ENCODE measurements around the gene NKX2-4. TPM values are rescaled to one million over a fixed set of nuclear protein-coding genes. Genes with fewer than 3 reads are reported as not detected.
A peak's percentile ranks its signal among the peaks of the same experiment; 100 is the strongest.

Gene NKX2-4
- total and polyA plus RNA-seq, 7 experiments from 2014 or later: not detected

DNA sequence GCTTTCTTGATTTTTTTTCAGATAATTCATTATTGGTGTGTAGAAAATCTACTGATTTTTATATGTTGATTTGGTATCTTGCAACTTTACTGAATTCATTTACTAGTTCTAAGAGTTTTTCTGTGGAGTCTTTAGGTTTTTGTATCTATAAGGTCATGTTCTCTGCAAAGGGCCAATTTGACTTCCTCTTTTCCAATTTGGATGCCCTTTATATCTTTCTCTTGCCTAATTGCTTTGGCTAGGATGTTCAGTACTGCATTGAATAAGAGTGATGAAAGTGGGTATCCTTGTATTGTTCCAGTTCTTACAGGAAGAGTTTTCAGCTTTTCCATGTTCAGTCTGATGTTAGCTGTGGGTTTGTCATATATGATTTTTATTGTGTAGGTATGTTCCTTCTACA, 14.4 kb upstream of the NKX2-4 start:
- no peak overlapping the region for H3K27ac ChIP-seq (ENCODE audit: low read depth, low read length)
- H3K27me3 ChIP-seq (ENCODE audit: control insufficient read depth in 2 of 2, insufficient read depth in 2 of 2, low read length in 2 of 2): peaks cover 0 to 7% of the 10 kb centered on the region in 2 donors
- H3K4me3 ChIP-seq (ENCODE audit: low read length): no peak overlapping the region
- intact Hi-C loops (cut with micrococcal nuclease): no loop called here
- DNase-seq: no peak
- ATAC-seq: no peak
- no peaks in the 10 kb centered on the region for H3K9me3 ChIP-seq (ENCODE audit: control insufficient read depth in 2 of 3, low read length in 3 of 3)
- H3K36me3 ChIP-seq (ENCODE audit: control insufficient read depth in 2 of 3, insufficient read depth in 3 of 3, low read length in 3 of 3): no peaks in the 10 kb centered on the region
- ChIA-PET CTCF (no interaction called here), POLR2A (no interaction called here)
- Mint-ChIP-seq H3K36me3 (peaks cover 0 to 7% (median 3%) of the 10 kb centered on the region in 5 donors), H3K27ac (no peak overlapping the region), H3K4me1 (peaks cover 0 to 16% (median 0%) of the 10 kb centered on the region in 7 donors), H3K27me3 (peaks cover 62 to 76% (median 68%) of the 10 kb centered on the region in 5 donors), H3K9me3 (peaks cover 8 to 36% (median 20%) of the 10 kb centered on the region in 11 donors), H3K4me3 (no peak overlapping the region)
- peaks cover 0 to 6% of the 10 kb centered on the region in 2 donors for H3K4me1 ChIP-seq (ENCODE audit: control insufficient read depth in 2 of 2, insufficient read depth in 2 of 2, low read length in 2 of 2)

DNA sequence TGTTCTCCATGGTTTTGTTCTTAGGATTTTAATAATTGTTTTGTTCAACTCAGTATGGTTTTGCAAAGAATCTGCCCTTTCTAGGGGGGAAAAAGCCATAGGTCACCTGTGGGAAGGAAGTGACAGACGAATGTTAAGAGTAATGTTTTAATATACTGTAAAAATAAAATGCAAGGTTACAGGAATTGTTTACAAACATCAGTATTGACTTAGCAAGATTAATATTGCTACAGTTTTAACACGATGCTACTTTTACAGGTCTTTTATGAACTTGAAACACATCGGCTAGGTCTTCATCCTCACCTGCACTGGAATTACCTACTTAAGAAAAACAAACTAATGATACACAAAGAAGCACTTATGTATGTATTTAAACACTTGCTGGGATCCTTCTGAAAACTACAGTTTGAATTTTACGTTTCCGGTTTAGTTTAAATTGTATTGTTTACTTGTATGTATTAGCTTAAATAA, 1.7 kb upstream of the NKX2-4 start:
- Histone ChIP-seq H3K36me3 (ENCODE audit: control insufficient read depth in 2 of 3, insufficient read depth in 3 of 3, low read length in 3 of 3) (no peaks in the 10 kb centered on the region), H3K27me3 (ENCODE audit: control insufficient read depth in 2 of 2, insufficient read depth in 2 of 2, low read length in 2 of 2) (peaks cover 43 to 45% of the 10 kb centered on the region in 2 donors), H3K9me3 (ENCODE audit: control insufficient read depth in 2 of 3, low read length in 3 of 3) (peaks cover 0 to 9% (median 0%) of the 10 kb centered on the region in 3 experiments), H3K27ac (ENCODE audit: low read depth, low read length) (no peak overlapping the region), H3K4me3 (ENCODE audit: low read length) (no peak overlapping the region), H3K4me1 (ENCODE audit: control insufficient read depth in 2 of 2, insufficient read depth in 2 of 2, low read length in 2 of 2) (peaks cover 0 to 13% of the 10 kb centered on the region in 2 donors)
- H3K9me3 Mint-ChIP-seq: peaks cover 0 to 28% (median 15%) of the 10 kb centered on the region in 11 donors
- ChIA-PET POLR2A (no interaction called here), CTCF (no interaction called here)
- DNase-seq (no peak), ATAC-seq (no peak)
- H3K4me1 Mint-ChIP-seq: peaks cover 5 to 19% (median 14%) of the 10 kb centered on the region in 7 donors
- H3K36me3 Mint-ChIP-seq: peaks cover 0 to 3% (median 0%) of the 10 kb centered on the region in 5 donors
- intact Hi-C loops (cut with micrococcal nuclease): loop anchor here (5.0 kb wide), 2 partner anchors 108 to 298 kb away; no protein-coding TSS in a partner anchor
- peaks cover 65 to 77% (median 71%) of the 10 kb centered on the region in 5 donors for H3K27me3 Mint-ChIP-seq
- no peak overlapping the region for H3K4me3 Mint-ChIP-seq
- peak overlapping the region in 1 of 9 donors; percentile 20 for H3K27ac Mint-ChIP-seq

DNA sequence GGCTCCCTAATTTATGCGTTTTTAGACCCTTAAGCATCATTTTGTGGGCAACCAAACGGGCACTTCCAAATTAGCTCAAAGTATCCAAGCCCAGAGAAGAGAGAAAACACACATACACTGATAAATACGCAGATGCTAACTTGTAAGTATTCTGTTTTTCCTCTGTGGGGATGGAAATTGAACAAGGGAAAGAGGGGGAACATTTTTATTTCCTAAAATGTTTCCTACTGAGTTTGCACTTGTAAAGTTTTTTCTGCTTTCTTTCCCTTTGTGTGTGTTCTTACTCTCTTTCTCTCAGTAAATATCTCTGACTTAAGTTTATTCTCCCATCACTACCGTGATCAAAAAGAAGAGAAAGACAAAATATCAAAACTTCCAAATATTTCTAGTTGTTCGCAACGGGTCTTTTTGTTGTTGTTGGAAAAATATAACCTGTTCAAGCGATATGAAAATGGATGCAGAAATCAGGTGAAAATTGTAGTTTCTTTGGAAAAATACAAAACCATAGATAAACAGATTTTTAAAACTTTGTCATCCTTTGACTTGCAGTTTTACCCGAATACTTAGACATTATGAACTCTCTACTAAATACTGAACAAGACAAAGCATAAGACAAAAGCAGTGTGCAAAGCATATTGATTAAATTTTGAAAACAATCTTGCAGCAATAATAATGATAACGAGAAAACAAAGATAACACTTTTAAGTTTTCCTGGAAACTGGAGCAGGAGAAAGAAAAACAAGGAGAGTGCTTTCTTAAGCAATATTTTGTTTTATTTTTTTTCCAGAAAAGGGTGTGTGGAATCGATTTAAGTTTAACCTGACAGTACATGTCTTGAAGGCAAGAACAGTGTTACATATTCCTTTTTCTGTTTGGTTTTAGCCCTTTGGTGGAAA, 1.0 kb upstream of the NKX2-4 start:
- intact Hi-C loops (cut with micrococcal nuclease): loop anchor here (5.0 kb wide), 2 partner anchors 109 to 299 kb away; no protein-coding TSS in a partner anchor
- H3K36me3 Mint-ChIP-seq: peaks cover 0 to 4% (median 0%) of the 10 kb centered on the region in 5 donors
- H3K4me3 Mint-ChIP-seq: peak overlapping the region in 8 of 10 donors; percentile 44 to 75 (median 58)
- ChIA-PET POLR2A (interaction anchor here (0.6 kb wide), 1 partner anchor 285 kb away, joined by 3 read pairs; no protein-coding TSS in a partner anchor), CTCF (no interaction called here)
- Histone ChIP-seq H3K9me3 (ENCODE audit: control insufficient read depth in 2 of 3, low read length in 3 of 3) (peaks cover 0 to 9% (median 0%) of the 10 kb centered on the region in 3 experiments), H3K4me1 (ENCODE audit: control insufficient read depth in 2 of 2, insufficient read depth in 2 of 2, low read length in 2 of 2) (peaks cover 0 to 13% of the 10 kb centered on the region in 2 donors), H3K27ac (ENCODE audit: low read depth, low read length) (no peak overlapping the region), H3K36me3 (ENCODE audit: control insufficient read depth in 2 of 3, insufficient read depth in 3 of 3, low read length in 3 of 3) (no peaks in the 10 kb centered on the region), H3K27me3 (ENCODE audit: control insufficient read depth in 2 of 2, insufficient read depth in 2 of 2, low read length in 2 of 2) (peaks cover 47 to 48% of the 10 kb centered on the region in 2 donors), H3K4me3 (ENCODE audit: low read length) (no peak overlapping the region)
- H3K4me1 Mint-ChIP-seq: peaks cover 6 to 19% (median 16%) of the 10 kb centered on the region in 7 donors
- ATAC-seq (no peak), DNase-seq (no peak)
- H3K27ac Mint-ChIP-seq: peak overlapping the region in 5 of 9 donors; percentile 15 to 83 (median 32)
- H3K9me3 Mint-ChIP-seq: peaks cover 0 to 31% (median 11%) of the 10 kb centered on the region in 11 donors
- peaks cover 66 to 77% (median 72%) of the 10 kb centered on the region in 5 donors for H3K27me3 Mint-ChIP-seq

DNA sequence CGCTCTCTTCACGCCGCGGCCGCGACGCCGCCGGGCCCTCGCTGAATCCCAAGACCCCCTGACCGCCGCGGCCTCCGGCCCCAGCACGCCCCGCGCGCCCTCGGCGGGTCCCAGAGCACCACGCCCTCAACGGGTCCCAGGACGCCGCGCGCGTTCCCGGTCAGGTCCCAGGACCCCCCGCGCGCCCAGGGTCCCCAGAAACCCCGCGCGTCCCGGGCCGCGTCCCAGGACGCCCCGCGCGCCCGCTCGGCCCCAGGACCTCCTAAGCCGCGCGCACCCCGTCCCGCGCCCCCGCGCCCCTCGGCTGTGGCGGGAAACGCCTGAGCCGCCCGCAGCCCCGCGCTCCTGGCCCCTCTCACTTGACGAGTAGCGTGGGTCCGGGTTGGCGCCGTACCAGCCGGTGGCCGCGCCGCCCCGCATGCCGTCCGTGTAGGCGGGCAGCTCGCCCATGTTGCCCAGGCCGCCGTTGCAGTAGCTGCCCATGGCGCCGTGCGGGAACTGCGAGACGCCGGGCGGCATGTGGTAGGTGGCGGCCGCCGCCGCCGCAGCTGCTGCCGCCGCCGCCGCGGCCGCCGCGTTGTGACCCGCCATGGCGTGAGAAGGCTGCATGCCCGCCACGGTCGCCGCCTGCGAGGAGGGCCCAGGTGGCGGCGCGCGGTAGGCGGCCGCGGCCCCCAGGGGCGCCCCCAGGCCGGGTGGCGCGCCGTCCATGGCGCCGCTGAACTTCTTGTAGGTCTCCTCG, 556 bp downstream of the NKX2-4 start:
- Histone ChIP-seq H3K27me3 (ENCODE audit: control insufficient read depth in 2 of 2, insufficient read depth in 2 of 2, low read length in 2 of 2) (peaks cover 43 to 60% of the 10 kb centered on the region in 2 donors), H3K27ac (ENCODE audit: low read depth, low read length) (no peak overlapping the region), H3K4me3 (ENCODE audit: low read length) (no peak overlapping the region), H3K4me1 (ENCODE audit: control insufficient read depth in 2 of 2, insufficient read depth in 2 of 2, low read length in 2 of 2) (peaks cover 0 to 15% of the 10 kb centered on the region in 2 donors), H3K36me3 (ENCODE audit: control insufficient read depth in 2 of 3, insufficient read depth in 3 of 3, low read length in 3 of 3) (no peaks in the 10 kb centered on the region), H3K9me3 (ENCODE audit: control insufficient read depth in 2 of 3, low read length in 3 of 3) (peaks cover 0 to 9% (median 0%) of the 10 kb centered on the region in 3 experiments)
- no peak for ATAC-seq
- H3K27ac Mint-ChIP-seq: no peak overlapping the region
- DNase-seq: peak in 4 of 9 donors; percentile 11 to 31 (median 22)
- peaks cover 9 to 32% (median 26%) of the 10 kb centered on the region in 7 donors for H3K4me1 Mint-ChIP-seq
- CTCF ChIA-PET: no interaction called here
- intact Hi-C loops (cut with micrococcal nuclease): loop anchor here (2.0 to 5.0 kb wide), 3 partner anchors 94 to 301 kb away; partner anchors contain the start of gene XRN2 (in 1 of the 2)
- H3K27me3 Mint-ChIP-seq: peaks cover 68 to 82% (median 76%) of the 10 kb centered on the region in 5 donors
- POLR2A ChIA-PET: no interaction called here
- peak overlapping the region in 2 of 10 donors; percentile 75 to 85 for H3K4me3 Mint-ChIP-seq
- peaks cover 0 to 11% (median 3%) of the 10 kb centered on the region in 5 donors for H3K36me3 Mint-ChIP-seq
- H3K9me3 Mint-ChIP-seq: peaks cover 0 to 40% (median 15%) of the 10 kb centered on the region in 11 donors

DNA sequence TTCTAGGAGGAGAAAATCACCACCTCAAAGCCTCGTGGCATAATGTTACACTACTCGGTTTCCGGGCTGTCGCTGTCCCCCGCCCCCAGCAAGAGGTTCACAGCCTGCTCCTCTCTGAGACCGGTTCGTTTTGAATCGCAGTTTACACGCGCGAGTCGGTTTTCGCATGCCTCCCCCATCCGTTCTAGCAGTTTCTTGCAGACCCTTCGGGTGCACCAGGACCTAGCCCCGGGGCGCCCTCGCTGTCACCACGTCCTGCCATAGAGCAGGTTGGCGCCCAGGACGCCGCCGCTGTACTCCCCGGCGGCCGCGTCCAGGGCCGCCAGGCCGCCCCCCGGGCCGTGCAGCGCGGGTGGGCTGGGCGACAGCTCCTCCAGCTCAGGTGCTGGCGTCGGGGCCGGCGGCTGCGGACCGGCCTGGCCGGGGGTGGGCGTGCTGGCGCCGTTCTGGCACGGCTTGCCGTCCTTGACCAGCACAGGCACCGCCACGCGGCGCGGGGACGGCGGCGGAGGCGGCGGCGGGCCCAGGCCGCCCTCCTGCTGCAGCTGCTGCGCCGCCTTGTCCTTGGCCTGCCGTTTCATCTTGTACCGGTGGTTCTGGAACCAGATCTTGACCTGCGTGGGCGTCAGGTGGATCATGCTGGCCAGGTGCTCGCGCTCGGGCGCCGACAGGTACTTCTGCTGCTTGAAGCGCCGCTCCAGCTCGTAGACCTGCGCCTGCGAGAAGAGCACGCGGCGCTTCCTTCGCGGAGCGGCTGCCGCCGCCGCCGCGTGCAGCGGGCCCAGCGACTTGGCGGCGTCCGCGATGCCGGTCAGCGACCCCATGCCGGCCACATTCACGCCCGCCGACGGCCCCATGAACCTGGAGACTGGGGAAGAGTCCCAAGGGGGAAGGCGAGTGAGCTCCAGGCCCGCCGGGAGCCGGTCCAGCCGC, 1.4 kb downstream of the NKX2-4 start:
- intact Hi-C loops (cut with micrococcal nuclease): loop anchor here (1.0 to 5.0 kb wide), 6 partner anchors 93 to 301 kb away; partner anchors contain the start of gene XRN2 (in 2 of the 2)
- Histone ChIP-seq H3K4me1 (ENCODE audit: control insufficient read depth in 2 of 2, insufficient read depth in 2 of 2, low read length in 2 of 2) (peaks cover 0 to 16% of the 10 kb centered on the region in 2 donors), H3K4me3 (ENCODE audit: low read length) (no peak overlapping the region), H3K27ac (ENCODE audit: low read depth, low read length) (no peak overlapping the region), H3K9me3 (ENCODE audit: control insufficient read depth in 2 of 3, low read length in 3 of 3) (peaks cover 0 to 9% (median 0%) of the 10 kb centered on the region in 3 experiments), H3K36me3 (ENCODE audit: control insufficient read depth in 2 of 3, insufficient read depth in 3 of 3, low read length in 3 of 3) (no peaks in the 10 kb centered on the region), H3K27me3 (ENCODE audit: control insufficient read depth in 2 of 2, insufficient read depth in 2 of 2, low read length in 2 of 2) (peaks cover 43 to 63% of the 10 kb centered on the region in 2 donors)
- H3K36me3 Mint-ChIP-seq: peaks cover 3 to 12% (median 6%) of the 10 kb centered on the region in 5 donors
- H3K4me3 Mint-ChIP-seq: peak overlapping the region; percentile 39 to 85 (median 76)
- DNase-seq (peak; percentile 21 to 77 (median 67)), ATAC-seq (peak; percentile 86)
- H3K27ac Mint-ChIP-seq: peak overlapping the region in 6 of 9 donors; percentile 16 to 76 (median 60)
- peaks cover 63 to 80% (median 75%) of the 10 kb centered on the region in 5 donors for H3K27me3 Mint-ChIP-seq
- CTCF ChIA-PET: interaction anchor here (0.6 kb wide), 1 partner anchor 14 kb away, joined by 3 read pairs; no protein-coding TSS in a partner anchor
- POLR2A ChIA-PET: interaction anchor here (0.8 kb wide), 1 partner anchor 50 kb away, joined by 3 read pairs; no protein-coding TSS in a partner anchor
- peaks cover 11 to 37% (median 30%) of the 10 kb centered on the region in 7 donors for H3K4me1 Mint-ChIP-seq
- H3K9me3 Mint-ChIP-seq: peaks cover 0 to 40% (median 15%) of the 10 kb centered on the region in 11 donors
